Uterus (tissue), 4 donors: ENCODE measurements around the gene KLHL17. TPM values are rescaled to one million over a fixed set of nuclear protein-coding genes. Genes with fewer than 3 reads are reported as not detected.

Experiments
- DNase-seq, 2 donors: peaks; one replicate each; pipeline ENCODE4 v3.0.0-alpha.2; 2019 to 2020
- H3K27ac ChIP-seq, 2 donors: fragments of 200-600 bp; sonication (generic); 1 replicate in 1 of 2; 2 replicates in 1 of 2; pipeline ENCODE4 v1.5.1; 2016 to 2018
- H3K27me3 ChIP-seq, 2 donors: fragments of 200-600 bp; sonication (generic); one replicate each; pipeline ENCODE4 v1.5.1; 2018 to 2019; ENCODE audit warnings: control low read depth in 1 of 2
- H3K36me3 ChIP-seq, 2 donors: fragments of 200-600 bp; sonication (generic); one replicate each; pipeline ENCODE4 v1.5.1; 2019; ENCODE audit warnings: control low read depth in 1 of 2
- H3K4me1 ChIP-seq, 2 donors: fragments of 200-600 bp; sonication (generic); one replicate each; pipeline ENCODE4 v1.5.1; 2018 to 2019; ENCODE audit warnings: control low read depth in 1 of 2
- H3K4me3 ChIP-seq, 2 donors: fragments of 200-600 bp; sonication (generic); 1 replicate in 1 of 2; 2 replicates in 1 of 2; pipeline ENCODE4 v1.5.1; 2018 to 2019; ENCODE audit warnings: mild to moderate bottlenecking in 1 of 2
- H3K9me3 ChIP-seq, 2 donors: fragments of 200-600 bp; sonication (generic); one replicate each; pipeline ENCODE4 v1.5.1; 2019; ENCODE audit warnings: control low read depth in 1 of 2
- CTCF ChIP-seq, 4 experiments: fragments of 200-600 bp in 2 of 4; fragments of 450-650 bp in 2 of 4; sonication (generic) in 2 of 4; IDR thresholded peaks; one replicate each; pipeline ENCODE4 v1.5.1; 2016 to 2019; ENCODE audit warnings: antibody characterized with exemption in 4 of 4, mild to moderate bottlenecking in 2 of 4, moderate library complexity in 1 of 4
- POLR2A ChIP-seq, 2 donors: fragments of 450-650 bp; IDR thresholded peaks; one replicate each; pipeline ENCODE4 v1.6.1; 2016; ENCODE audit warnings: antibody characterized with exemption in 2 of 2, mild to moderate bottlenecking in 1 of 2, moderate library complexity in 1 of 2
- intact Hi-C: fragments of 100-400 bp; cut with DNase I; formaldehyde crosslinking; loops from one replicate; pipeline ENCODE4 v1.15.1; 2023; ENCODE audit warnings: low total_unique reads
- total RNA-seq, 4 donors: library from RNA; depleted of rRNA in 3 of 4; stranded (reverse); fragments of >200 nt in 3 of 4; gene quantifications; one replicate each; pipeline versions ENCODE4 v1.1.0 to v1.2.4, GENCODE V29; 2014 to 2023
- donor health status: DM: yes; HTN: yes; CAD: no.

KLHL17 gene
- total RNA-seq, 4 donors from 2014 or later = 1.8 to 15.3 (median 9.6) TPM

- H3K4me1 ChIP-seq = peaks cover 0 to 33% of the 10 kb centered on the region in 2 donors
- H3K27me3 ChIP-seq = no peaks in the 10 kb centered on the region
- no peak overlapping the region for H3K27ac ChIP-seq
- no peak overlapping the region for H3K4me3 ChIP-seq
- TF ChIP-seq POLR2A (IDR thresholded peaks at IDR 0.05) = no peak
- TF ChIP-seq CTCF (IDR thresholded peaks at IDR 0.05) = peak; percentile 27 to 83 (median 56)
- H3K9me3 ChIP-seq = no peaks in the 10 kb centered on the region
- peak; percentile 52 to 64 for DNase-seq
- H3K36me3 ChIP-seq = no peaks in the 10 kb centered on the region
- intact Hi-C loops = no loop called here
These were observed 22.2 kb upstream of the KLHL17 start for GRCh38 chr1:938088-938683.

DNA sequence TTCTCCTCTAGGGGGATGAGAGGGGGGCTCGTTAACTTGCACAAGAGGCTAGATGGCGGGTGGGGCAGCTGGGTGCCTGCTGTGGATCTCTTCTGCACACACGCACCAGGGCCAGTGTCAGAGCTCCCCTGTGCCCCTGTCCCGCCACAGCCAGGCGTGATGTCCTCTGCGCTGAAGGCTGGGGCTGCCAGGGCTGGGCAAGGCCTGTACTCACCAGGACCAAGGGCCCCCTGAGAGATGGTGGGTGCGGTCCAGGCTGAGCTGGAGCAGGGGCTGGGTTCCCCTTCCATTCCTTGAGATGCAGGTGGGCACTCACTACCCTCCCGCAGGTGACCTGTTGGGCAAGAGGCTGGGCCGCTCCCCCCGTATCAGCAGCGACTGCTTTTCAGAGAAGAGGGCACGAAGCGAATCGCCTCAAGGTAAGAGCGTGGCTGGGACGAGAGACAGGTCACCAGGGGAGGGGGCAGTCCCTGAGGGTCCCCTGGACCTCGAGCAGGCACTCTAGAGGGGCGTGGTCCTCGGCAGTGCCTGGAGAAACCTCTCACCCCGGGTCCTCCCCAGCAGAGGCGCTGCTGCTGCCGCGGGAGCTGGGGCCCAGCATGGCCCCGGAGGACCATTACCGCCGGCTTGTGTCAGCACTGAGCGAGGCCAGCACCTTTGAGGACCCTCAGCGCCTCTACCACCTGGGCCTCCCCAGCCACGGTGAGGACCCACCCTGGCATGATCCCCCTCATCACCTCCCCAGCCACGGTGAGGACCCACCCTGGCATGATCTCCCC is 21.5 kb upstream of the KLHL17 start:
- DNase-seq = no peak
- no peak for TF ChIP-seq POLR2A (IDR thresholded peaks at IDR 0.05)
- TF ChIP-seq CTCF (IDR thresholded peaks at IDR 0.05) = no peak
- Histone ChIP-seq H3K36me3 (no peaks in the 10 kb centered on the region), H3K27me3 (no peaks in the 10 kb centered on the region), H3K9me3 (no peaks in the 10 kb centered on the region), H3K27ac (no peak overlapping the region), H3K4me1 (peaks cover 0 to 39% of the 10 kb centered on the region in 2 donors), H3K4me3 (no peak overlapping the region)
- intact Hi-C loops = no loop called here

DNA sequence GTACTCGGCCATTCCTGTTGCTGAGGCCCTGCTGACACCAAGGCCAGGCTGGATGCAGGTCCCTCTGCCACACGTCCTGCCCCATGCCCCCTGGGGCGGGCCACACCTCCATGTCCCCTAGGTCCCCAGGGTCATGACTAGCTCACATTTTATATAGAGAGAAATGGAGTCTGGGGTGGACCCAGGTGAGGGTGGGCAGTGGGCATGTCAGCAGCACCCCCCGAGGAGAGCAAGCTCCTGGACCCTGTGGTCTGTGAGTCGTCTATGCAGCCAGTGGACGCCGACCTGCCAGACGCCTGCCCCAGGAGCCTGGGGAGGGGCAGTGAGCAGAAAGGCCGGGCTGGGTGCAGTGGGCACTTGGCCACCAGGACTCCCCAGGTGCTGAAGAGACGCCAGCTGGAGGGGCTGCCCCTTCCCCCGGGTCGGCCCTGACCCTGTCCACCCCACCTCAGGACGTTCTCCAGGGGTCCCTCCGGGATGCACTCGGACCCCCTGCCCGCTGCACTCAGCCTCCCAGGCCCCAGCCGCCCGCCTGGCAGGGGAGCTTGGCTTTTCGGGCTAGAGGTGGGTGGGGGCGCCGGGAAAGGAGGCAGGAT is 20.8 kb upstream of the KLHL17 start:
- Histone ChIP-seq H3K27ac (peak overlapping the region in 1 of 2 donors; percentile 38), H3K27me3 (no peaks in the 10 kb centered on the region), H3K4me3 (peak overlapping the region in 1 of 2 donors; percentile 20)

DNA sequence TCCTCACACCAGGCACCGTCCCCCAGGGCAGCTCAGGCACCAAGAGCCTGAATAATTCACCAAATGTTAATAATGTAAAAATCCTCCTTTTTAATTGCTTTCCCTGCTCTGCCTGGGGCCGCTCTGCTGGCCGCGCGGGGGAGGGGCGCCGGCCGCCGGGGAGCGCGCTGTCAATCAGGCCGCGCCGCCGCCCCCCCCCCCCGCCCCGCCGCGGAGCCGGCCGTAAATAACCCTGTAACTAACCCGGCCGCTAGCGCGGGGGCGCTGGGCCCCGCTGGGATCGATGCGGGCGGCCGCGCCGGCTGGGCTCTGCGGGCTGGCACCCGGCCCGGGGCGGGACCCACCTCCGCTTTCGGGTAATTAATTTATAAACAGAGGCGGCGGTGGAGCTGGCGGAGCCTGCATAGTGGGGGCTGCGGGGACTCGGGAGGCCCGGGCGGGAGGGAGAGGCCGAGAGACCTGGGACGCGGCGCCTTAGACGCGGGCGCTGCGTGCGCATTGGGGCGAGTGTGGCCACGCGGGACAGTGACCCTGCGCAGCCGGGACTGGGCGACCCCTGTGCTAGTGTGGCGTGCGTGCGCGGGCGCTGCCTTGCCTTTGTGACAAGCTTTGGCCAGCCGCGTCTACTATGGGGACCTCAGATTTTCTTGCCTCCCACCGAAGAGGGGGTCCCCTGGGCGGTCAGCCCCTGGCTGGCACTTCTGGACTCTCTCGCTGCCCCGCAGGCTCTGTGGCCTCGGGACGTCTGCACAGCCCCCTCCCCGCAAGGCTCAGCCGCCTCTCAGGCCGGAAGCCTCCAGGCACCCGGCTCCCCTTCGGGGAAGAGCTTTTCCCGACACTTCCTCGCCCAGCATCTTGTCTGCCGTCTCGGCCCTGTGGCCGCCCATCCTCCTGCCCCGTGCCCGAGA is 20.0 kb upstream of the KLHL17 start:
- intact Hi-C loops = no loop called here
- Histone ChIP-seq H3K27me3 (no peaks in the 10 kb centered on the region), H3K4me1 (peaks cover 0 to 39% of the 10 kb centered on the region in 2 donors), H3K27ac (peak overlapping the region; percentile 1 to 85), H3K4me3 (peak overlapping the region in 1 of 2 donors; percentile 20), H3K36me3 (no peaks in the 10 kb centered on the region), H3K9me3 (no peaks in the 10 kb centered on the region)
- TF ChIP-seq CTCF (IDR thresholded peaks at IDR 0.05) (peak in 3 of 4 experiments; percentile 9 to 19 (median 16)), POLR2A (IDR thresholded peaks at IDR 0.05) (no peak)
- peak; percentile 79 to 90 for DNase-seq

More for the DNA sequence above, 20.8 kb upstream of the KLHL17 start:
- Histone ChIP-seq H3K9me3 (no peaks in the 10 kb centered on the region), H3K4me1 (peaks cover 0 to 39% of the 10 kb centered on the region in 2 donors), H3K36me3 (no peaks in the 10 kb centered on the region)
- intact Hi-C loops = no loop called here
- TF ChIP-seq CTCF (IDR thresholded peaks at IDR 0.05) (no peak), POLR2A (IDR thresholded peaks at IDR 0.05) (no peak)
- no peak for DNase-seq
